Limb (tissue), 2 donors: ENCODE measurements around the gene ABCC10.
A peak's percentile ranks its signal among the peaks of the same experiment; 100 is the strongest.
"Not testable (repeated sequence)": the region's sequence is repeated elsewhere in the genome, so short reads cannot be mapped to it uniquely, and the experiment has no call there.

ENCODE experiments used
- DNase-seq, 2 donors: peaks; one replicate each; pipeline ENCODE4 v3.0.0-alpha.2; 2016; ENCODE audit errors: extremely low spot score in 2 of 2

ABCC10 gene

GRCh38 chr6:43442935-43443334 lies 15.6 kb downstream of the ABCC10 start:
- no peak for DNase-seq

DNA sequence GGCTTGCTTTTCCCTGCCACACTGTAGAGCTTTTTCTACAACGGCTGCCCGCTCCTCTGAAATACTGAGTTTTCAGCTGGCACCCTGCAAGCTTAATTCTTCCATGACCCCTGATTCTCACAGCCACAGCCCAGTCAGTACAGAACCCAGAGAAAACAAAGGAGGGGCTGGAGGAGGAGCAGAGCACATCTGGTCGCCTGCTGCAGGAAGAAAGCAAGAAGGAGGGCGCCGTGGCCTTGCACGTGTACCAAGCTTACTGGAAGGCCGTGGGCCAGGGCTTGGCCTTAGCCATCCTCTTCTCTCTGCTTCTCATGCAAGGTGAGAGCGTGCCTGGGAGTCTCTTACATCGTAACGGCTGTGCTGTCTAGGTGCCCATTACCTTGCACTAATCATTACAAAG lies 16.7 kb downstream of the ABCC10 start:
- DNase-seq, result no peak

DNA sequence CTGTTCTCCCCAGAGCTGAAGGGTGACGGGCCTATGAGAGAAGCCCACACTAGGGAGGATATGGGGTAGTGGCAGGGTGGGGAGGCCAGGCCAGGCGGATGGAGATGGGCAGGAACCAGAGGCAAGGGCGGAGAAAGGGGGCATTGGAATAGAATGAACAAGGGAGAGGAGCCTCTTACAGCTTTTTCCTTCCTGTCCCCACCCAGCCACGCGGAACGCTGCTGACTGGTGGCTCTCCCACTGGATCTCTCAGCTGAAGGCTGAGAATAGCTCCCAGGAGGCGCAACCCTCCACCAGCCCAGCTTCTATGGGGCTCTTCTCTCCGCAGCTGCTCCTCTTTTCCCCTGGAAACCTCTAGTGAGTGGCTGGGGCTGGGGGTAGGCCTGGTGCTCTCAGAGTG lies 17.2 kb downstream of the ABCC10 start:
- DNase-seq, result no peak

DNA sequence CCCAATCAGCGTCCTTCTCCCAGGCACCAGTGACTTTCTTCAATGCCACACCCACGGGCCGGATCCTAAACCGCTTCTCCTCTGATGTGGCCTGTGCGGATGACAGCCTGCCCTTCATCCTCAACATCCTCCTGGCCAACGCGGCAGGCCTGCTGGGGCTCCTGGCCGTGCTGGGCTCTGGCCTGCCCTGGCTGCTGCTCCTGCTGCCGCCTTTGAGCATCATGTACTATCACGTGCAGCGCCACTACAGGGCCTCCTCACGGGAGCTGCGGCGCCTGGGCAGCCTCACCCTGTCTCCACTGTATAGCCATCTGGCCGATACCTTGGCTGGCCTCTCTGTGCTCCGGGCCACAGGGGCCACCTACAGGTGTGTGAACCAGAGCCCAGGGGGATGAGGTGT lies 18.2 kb downstream of the ABCC10 start:
- DNase-seq, result no peak

GRCh38 chr6:43447604-43448003 lies 20.3 kb downstream of the ABCC10 start:
- DNase-seq, result no peak

- no peak for DNase-seq
These were observed 21.6 kb downstream of the ABCC10 start for GRCh38 chr6:43448916-43449315.

- no peak for DNase-seq
These were observed 23.4 kb downstream of the ABCC10 start for GRCh38 chr6:43450699-43451131.

GRCh38 chr6:43451348-43451747 lies 24.0 kb downstream of the ABCC10 start:
- no peak for DNase-seq

DNA sequence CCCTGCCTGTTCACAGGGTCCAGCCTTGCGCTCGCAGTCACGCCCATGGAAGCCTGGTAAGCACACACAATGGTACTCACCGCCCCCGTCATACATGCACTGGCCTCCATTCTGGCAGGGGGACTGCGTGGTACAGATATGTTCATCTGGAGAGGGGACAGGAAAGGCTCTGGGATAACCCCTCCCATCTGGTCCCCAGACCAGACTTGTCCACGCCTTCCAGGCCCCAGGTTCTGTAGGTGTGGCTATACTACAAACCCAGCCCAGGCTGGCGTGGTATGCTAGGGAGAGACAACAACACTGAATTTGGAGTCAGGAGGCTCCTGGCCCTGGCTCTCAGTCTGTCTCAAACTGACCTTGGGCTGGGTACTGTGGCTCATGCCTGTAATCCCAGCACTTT lies 24.6 kb downstream of the ABCC10 start:
- no peak for DNase-seq

- no peak for DNase-seq
These were observed 25.6 kb downstream of the ABCC10 start for GRCh38 chr6:43452896-43453295.

DNA sequence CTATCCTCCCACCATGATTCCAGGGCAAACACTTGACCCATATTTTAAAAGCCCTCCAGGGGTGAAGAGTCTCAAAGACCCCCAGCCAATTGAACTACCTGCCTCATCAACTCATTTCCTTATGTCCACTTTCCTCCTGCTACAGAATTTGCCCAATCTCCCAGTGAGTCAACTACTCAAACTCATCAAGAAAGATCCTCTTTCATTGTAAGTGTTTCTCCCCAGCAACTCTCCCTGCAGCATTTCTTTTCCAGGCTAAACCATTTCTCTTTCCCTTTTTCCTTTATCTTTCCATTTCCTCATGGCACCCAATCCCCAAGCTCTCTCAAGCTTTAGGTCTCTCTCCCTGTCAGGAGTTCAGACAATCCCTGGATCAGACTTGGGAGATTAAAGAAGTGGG lies 26.5 kb downstream of the ABCC10 start:
- no peak for DNase-seq

DNA sequence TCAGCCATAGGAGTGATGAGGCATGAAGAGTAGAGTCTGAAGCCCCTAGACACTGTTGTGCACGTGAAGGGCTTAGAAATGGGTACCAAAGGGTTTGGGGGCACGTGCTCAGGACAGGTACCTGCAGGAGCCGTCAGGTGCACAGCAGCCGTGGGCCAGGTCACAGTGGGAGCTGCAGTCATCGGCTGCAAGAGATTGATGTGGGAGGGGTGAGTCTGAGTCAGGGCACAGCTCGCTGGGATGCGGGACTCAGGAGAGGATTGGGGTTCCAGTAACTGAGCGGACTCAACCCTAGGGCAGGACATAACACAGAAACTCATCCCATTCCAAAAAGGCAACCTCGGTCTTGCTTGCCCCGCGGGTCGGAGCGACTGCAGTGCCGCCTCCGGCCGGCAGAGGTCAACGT lies 27.0 kb downstream of the ABCC10 start:
- no peak for DNase-seq

GRCh38 chr6:43454696-43455530 lies 27.6 kb downstream of the ABCC10 start:
- DNase-seq, result peak; percentile 63 to 88

DNA sequence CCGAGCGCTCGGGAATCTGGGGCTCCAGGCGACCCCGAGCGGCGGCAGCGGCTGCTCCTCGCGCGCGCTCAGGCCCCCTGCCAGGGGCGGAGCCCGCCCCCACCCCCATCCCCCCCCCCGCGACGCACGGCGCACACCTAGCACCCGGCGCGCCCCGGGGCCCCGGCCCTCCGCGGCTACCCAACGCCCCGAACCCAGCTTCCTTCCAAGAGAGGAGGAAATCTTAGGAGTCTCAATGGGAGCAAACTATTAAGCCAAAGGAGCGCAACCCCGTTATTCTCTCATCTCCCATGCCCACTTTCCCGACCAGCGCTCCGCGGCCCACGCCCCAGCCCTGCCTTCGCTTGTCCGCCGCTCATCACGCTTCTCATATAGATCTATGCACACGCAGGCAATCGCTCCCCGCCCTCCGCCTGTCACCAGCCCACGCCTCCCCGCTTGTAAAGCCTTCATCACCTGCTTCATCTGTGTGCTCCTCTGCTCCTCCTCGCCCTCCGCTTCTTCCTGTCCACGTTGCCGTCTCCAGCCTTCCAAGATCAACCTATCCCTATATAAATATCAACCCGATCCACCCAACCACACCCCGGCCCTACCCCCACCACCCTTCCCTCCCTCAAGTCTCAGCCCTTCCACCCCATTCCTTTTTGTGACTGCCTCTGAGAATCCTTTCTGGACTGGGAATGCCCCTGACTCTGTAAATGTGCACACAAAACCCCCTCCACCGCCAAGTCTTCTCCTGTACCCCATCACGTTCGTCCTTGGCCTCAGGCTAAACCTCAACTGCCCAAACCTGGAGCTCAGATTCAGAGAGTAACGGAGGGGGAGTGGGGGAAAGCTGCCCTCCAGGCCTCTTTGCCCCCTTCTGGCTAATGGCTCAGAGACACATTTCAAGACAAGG lies 28.4 kb downstream of the ABCC10 start, which contains the start of gene DLK2:
Gene DLK2, minus strand, starts transcription at position 18 of the 898 bp plus-strand sequence. CDS start 723 bp downstream, outside the sequence.
- peak in 1 of 2 donors; percentile 71 for DNase-seq

- no peak for DNase-seq
These were observed 30.3 kb downstream of the ABCC10 start for GRCh38 chr6:43457643-43458042.

- DNase-seq, result not testable (repeated sequence)
These were observed 30.8 kb downstream of the ABCC10 start for GRCh38 chr6:43458154-43458553.

DNA sequence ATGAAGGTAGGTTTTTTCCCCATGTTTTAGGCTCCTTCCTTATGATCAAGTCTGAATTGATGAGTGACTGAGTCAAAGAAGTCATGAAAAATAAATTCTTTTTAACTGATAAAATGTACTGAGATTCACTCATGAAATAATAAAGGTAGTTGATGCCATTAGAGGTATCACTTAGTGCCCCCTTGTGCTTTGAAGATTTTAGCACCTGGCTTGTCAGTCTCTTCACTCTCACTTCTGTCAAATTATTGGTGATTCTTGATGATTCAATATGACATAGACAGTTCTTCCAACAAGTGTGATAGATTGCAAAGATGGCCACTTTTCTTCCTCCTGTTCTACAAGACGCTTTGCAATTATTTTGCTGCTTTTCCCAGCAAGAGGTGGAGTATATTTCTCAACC lies 32.2 kb downstream of the ABCC10 start:
- no peak for DNase-seq

DNA sequence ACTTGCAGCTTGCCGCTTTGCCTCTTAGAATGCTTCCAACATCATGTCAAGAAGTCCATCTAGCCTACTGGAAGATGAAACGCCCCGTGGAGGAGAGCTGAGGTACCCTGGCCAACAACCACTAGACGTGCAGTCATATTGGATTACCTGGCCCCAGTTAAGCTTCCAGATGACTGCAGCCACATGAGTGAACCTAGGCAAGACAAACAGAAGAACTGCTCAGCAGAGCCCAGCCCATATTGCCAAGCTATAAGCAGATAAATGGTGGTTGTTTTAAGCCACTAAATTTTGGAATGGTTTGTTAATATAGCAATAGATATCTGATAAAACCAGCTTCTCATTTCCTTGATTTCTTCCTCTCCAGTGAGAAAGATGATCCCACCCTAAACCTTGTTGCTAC lies 32.7 kb downstream of the ABCC10 start:
- no peak for DNase-seq

DNA sequence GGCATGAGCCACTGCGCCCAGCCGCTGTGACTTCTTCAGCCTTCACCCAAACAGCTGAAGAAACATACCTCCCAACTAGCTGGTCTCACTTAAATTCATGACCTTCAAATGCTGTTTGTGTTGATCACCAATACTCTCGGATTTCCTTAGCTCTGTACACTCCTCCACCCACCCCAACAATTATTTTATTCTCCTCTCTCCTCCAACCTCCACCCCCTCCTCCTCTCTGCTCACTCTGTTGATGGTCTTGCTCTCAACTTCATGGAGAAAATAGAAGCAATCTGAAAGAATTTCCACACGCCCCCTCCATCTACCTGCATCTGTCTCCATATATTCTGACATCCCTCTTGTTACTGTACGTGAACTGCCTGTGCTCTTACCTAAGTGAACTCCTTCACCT lies 34.6 kb downstream of the ABCC10 start:
- no peak for DNase-seq

- no peak for DNase-seq
These were observed 37.0 kb downstream of the ABCC10 start for GRCh38 chr6:43464337-43464736.

GRCh38 chr6:43465948-43466347 lies 38.6 kb downstream of the ABCC10 start:
- no peak for DNase-seq

GRCh38 chr6:43467265-43467664 lies 39.9 kb downstream of the ABCC10 start:
- DNase-seq, result not testable (repeated sequence)
